ENCODE measurements around the gene C5orf24. TPM values are rescaled to one million over a fixed set of nuclear protein-coding genes. Genes with fewer than 3 reads are reported as not detected.

The C5orf24 gene
- 20.8 and 24.3 TPM in 2 replicates for total RNA-seq

GRCh38 chr5:134845852-134846640 lies at the start of gene C5orf24:
TSS of gene C5orf24 (plus strand) at chr5:134845968. CDS start at chr5:134854901, 8,933 bp downstream.

GRCh38 chr5:134873987-134874830 lies 28.4 kb downstream of the C5orf24 start, which contains the start of gene TXNDC15:
TSS of gene TXNDC15 (plus strand) at chr5:134874371. CDS start at chr5:134874428, 57 bp downstream.

GRCh38 chr5:134904610-134905245 lies 59.0 kb downstream of the C5orf24 start, which contains the start of gene PCBD2:
TSS of gene PCBD2 (plus strand) at chr5:134905131. CDS start at chr5:134905140, 9 bp downstream.

Other genes with a start within 250 kb of the C5orf24 start
- gene SAR1B, start 213.1 kb upstream of the C5orf24 start, total RNA-seq = 41.5 and 64.7 TPM in 2 replicates
- 16.7 and 23.9 TPM in 2 replicates for gene SEC24A, start 197.2 kb upstream of the C5orf24 start, total RNA-seq
- 29.2 and 39.8 TPM in 2 replicates for gene CAMLG, start 107.4 kb upstream of the C5orf24 start, total RNA-seq
- gene DDX46, start 87.2 kb upstream of the C5orf24 start, total RNA-seq = 14.1 and 20.0 TPM in 2 replicates
- 112 and 176 TPM in 2 replicates for gene TXNDC15, start 28.4 kb downstream of the C5orf24 start, total RNA-seq
- 2.9 and 6.6 TPM in 2 replicates for gene PCBD2, start 59.2 kb downstream of the C5orf24 start, total RNA-seq
- gene CATSPER3, start 121.9 kb downstream of the C5orf24 start, total RNA-seq = under 0.01 TPM in 1 of 2 replicates, not detected in the other
- gene PITX1, start 188.3 kb downstream of the C5orf24 start, total RNA-seq = 0.71 and 6.1 TPM in 2 replicates

Measured in myometrial cell (primary cell).